ENCODE results near the gene GLRA1.

Gene GLRA1

DNA sequence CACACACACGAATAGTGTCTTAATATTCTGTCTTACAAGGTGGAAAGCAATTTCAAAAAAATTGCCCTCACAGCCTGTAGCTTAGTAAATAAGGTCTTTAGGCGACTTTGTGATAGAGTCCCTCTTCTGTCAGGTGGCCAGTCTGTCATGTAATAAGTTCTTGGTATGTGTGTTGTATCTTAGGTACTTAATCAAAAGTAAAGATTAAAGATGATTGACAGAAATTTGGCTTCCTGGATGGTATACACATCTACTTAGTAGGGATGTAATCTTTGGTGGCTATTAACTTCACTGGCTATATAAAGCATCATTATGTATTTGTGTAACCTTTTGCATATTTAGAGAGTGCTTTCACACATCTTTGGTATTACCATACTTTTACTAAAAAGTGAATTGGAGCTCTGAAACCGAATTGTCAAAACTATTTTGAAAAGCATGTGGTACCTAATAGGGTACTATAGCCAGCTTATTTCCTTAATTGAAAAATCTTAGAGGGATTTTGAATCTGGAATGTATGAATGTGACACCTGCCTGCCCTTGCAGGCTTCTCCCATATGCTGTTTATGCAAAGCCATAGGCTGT, 149.5 kb downstream of the GLRA1 start:
- Histone ChIP-seq H3K9me3 (ENCODE audit: control insufficient read depth, insufficient read depth, low read length) (no peaks in the 10 kb centered on the region), H3K4me1 (ENCODE audit: control insufficient read depth, insufficient read depth, low read length) (peaks cover 32% of the 10 kb centered on the region), H3K36me3 (ENCODE audit: control insufficient read depth, insufficient read depth, low read length) (peaks cover 30% of the 10 kb centered on the region), H3K27me3 (ENCODE audit: control insufficient read depth, insufficient read depth, low read length) (no peaks in the 10 kb centered on the region), H3K4me3 (ENCODE audit: low read depth, low read length) (peak overlapping the region; percentile 99), H3K27ac (ENCODE audit: low read depth, low read length) (no peak overlapping the region), H3K9ac (ENCODE audit: low read depth, low read length) (no peak overlapping the region)

DNA sequence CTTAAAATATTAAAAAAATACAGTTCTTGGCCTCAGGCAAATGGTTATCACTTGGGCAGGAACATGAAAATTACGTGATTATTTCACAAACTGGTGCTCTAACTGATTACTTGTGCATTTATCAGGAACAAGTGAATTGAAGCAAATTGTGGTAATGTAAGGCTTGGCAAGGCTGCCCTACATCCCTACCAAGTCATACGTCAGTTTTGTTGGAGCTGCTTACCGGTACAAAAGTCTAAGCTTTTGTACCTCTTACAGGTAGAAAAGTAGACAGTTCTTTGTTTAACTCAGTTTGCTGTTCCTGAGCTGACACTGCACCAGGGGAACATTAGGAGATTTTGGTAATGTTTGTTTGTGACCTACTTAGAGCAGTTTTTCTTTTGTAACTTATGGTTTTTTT, 150.7 kb downstream of the GLRA1 start:
- Histone ChIP-seq H3K9me3 (ENCODE audit: control insufficient read depth, insufficient read depth, low read length) (no peaks in the 10 kb centered on the region), H3K27me3 (ENCODE audit: control insufficient read depth, insufficient read depth, low read length) (no peaks in the 10 kb centered on the region), H3K4me1 (ENCODE audit: control insufficient read depth, insufficient read depth, low read length) (peaks cover 34% of the 10 kb centered on the region), H3K36me3 (ENCODE audit: control insufficient read depth, insufficient read depth, low read length) (peaks cover 30% of the 10 kb centered on the region), H3K4me3 (ENCODE audit: low read depth, low read length) (peak overlapping the region; percentile 99), H3K27ac (ENCODE audit: low read depth, low read length) (no peak overlapping the region), H3K9ac (ENCODE audit: low read depth, low read length) (peak overlapping the region; percentile 35; the same call in 1 of the 2 replicates)

DNA sequence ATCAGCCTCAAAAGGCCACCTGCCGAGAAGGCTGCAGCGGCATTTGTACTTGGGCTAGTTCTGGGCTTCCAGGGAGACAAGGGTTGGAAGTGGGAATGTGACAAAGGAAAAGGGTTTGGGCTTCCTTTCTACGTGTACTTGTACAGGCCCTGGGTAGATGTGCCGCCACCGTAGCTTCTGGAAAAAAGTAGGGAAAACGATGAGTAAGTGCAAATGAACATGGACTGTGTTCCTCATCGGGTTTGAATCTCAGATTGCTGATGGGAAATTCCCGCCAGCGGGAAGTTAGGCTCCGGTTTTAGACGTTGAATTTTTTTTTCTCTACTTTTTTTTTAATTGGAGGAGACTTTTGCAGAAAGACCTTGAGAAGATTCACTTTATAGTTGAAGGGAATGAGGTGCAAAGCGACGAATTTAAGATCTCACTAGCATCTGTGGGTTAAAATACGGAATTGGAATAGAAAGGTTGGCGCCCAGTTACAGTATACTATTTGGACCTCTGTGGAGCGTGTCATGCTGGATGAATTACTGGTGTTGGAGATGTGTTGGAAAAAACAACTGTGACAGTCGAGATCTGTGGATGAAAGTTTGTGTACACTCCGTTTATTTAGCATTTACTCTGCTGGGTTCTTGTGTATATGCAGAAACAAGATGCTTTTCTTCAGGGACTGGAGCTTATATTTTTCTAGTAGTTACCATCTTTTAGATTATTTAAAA, 151.6 kb downstream of the GLRA1 start:
- Histone ChIP-seq H3K9me3 (ENCODE audit: control insufficient read depth, insufficient read depth, low read length) (no peaks in the 10 kb centered on the region), H3K27ac (ENCODE audit: low read depth, low read length) (peak overlapping the region; percentile 96), H3K36me3 (ENCODE audit: control insufficient read depth, insufficient read depth, low read length) (peaks cover 25% of the 10 kb centered on the region), H3K4me1 (ENCODE audit: control insufficient read depth, insufficient read depth, low read length) (peaks cover 34% of the 10 kb centered on the region), H3K27me3 (ENCODE audit: control insufficient read depth, insufficient read depth, low read length) (no peaks in the 10 kb centered on the region), H3K9ac (ENCODE audit: low read depth, low read length) (peak overlapping the region; percentile 93), H3K4me3 (ENCODE audit: low read depth, low read length) (peak overlapping the region; percentile 99)

Measured in HUES48 (cell line).